ENCODE results near the gene TIE1.

Gene TIE1

DNA sequence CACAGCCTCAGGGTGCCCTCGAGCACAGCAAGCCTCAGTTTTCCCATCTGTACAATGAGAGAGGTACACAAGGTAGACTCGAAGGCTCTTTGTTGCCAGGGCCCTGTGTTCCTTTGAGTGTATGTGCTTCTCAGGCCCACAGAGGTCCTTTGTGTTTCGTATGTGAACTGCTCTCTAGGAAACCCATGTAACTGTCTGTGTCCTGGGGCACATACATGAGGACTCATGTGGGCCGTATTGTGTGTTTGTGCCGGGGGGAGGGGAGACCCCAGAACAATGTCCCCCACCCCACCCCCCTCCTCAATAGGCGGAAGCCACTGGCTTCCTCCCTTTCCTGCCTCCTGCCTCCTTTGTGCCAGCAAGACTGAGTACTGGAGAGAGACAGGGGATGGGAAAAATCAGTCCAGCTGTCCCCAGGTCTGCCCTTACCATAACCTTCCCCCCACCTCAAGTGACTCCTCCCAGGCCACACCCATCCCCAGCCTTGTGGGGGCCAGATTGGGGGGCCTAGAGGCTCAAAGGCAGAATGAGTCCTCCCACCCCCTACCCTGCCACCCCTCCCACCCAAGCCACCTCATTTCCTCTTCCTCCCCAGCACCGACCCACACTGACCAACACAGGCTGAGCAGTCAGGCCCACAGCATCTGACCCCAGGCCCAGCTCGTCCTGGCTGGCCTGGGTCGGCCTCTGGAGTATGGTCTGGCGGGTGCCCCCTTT is at the start of gene TIE1:
TIE1 (plus strand) TSS at position 605 of the 717 bp plus-strand sequence; CDS start at position 695, 90 bp downstream.
- DNase-seq, result no peak

DNA sequence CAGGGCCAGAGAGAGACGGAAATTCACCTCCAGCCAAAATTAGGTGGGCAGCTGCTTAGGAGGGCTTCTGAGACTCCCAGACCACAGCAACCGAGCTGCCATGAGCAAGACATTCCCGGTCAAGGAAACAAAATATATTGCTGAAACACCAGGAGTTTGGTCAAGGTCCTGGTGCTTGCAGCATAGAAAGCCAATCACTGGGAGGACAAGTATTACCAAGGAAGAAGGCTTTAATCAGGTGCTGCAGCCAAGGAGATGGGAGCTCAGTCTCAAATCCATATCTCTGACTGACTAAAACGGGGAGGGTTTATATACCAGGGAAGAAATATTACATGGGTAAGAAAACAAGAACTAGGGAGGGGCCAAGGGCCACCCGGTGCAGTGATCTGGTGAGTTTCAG is 49.8 kb upstream of the TIE1 start:
- DNase-seq, result no peak

DNA sequence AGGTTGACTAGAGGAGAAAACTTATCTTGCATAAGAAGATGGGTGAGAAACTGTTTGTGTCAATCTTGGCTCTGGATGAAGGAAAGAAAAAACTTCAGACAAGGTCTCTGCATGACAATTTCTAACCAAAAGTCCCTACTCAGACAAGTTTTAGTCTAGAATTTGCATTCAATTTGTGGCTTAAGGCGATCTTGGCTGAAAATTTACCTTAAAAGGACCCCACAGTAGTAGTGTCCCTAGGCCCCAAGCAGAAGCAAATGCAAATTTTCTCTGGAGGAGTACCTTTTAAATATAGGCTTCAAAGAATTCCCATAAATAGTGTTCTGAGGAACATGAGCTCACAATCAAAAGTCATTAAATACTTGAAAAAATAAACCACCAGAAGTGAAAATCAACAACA is 48.6 kb upstream of the TIE1 start:
- DNase-seq, result no peak

DNA sequence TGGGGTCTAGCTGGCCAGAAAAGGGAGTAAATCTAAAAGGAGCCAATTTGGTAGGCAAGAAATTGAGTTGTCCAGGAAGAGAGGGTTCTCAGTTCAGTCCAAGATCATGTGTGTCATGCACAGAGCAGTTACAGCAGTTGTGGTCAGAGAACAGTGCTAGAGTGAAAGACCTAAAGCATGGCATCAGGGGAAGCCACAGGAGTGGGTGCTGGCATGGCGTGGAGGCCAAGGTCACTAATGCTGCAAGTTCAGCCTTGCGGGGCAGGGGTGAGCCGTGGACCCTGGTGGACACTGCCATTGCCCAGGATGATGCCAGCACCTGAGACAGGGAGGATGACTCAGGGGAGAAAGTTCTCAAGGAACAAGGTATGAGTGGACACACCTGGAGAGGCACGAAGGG is 47.6 kb upstream of the TIE1 start:
- no peak for DNase-seq

DNA sequence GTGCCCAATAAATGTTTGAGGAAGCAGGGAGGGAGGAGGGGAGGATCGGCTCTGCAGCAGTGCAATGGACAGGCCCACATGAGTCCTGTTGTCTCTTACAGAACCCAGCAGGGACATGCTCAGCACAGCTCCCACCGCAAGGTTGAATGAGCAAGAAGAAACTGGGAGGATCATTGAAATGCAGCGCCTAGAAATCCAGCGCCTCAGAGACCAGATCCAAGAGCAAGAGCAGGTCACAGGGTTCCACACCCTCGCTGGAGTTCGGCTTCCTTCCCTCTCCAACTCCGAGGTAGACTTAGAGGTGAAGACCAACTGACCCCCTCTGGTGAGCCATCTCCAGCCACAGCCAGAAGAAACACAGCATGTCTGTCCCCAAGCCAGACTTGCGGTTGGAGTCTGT is 46.9 kb upstream of the TIE1 start:
- no peak for DNase-seq

DNA sequence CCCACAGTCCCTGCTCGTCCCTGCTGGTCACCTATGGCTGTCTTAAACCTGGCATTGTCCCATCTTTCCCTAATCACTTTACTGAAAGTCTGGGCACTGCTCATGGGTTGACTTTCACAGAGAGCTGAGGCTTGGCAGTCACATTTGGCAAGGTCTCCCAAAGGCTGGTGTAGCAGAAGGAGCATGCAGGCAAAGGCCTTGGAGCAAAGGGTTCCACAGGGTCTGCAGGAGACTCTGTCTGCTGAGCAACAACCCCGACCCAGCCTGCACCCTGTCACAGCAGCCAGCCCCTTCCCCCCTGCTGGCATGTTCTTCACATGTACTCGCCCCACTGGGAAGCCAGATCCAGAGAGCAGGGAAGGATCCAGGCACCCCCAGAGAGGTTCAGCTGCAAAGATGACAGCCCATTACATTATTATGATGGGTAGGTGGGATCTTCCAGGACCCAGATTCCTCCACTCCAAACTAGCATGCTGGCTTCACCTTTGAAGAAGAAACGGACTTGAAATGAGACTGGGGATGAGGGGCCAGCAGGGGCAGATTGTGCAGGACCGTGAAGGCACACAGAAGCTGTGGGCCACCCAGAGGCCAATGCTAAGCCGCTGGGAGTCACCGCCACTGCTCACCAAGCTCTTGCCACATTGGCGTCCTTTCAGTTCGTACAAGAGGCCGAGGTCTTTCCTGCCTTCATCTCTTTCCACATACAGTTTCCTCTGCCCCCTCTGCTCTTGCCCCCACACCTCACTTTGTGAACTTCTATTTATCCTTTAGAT is 45.2 kb upstream of the TIE1 start:
- no peak for DNase-seq

DNA sequence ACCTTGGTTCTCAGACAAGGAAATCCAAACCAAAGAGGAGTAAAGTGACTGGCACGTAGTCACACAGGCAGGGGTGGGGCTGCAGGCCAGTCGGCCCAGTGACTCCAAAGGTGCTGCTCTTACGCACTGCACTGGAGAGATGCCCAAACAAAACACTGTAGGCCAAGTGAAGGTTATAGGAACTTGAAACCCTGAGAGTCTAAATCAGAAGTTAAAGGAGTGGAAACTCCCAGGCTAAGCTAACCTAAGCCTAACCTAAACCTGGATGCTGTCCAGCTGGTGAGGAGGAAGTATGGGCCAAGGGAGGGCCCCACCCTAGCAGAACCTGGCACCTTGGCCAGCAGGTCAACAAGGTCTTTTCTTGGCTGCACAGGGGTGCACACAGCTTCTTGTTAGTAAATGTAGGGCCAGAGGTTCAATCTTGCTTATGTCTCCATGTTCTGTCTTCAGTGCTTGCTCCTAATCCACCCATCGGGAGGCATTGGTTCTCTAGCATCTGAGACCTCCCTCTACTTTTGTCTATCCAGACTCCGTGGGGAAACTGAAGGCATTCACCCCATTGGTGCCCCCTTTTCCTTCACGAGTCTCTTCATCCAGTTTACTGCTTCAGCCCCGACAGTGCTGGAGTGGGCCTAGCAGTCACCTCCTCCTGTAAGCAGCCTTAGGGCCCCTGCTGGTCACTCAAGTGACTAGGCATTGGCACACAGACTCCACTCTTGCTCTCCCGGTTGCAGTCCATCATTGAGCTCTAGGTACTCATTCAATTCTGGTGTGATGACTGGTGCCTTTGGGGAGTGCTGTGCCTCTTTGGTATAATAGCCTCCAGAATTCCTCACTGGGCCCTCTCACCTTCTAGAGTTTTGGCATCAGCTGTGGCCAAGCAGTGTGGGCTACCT is 43.9 kb upstream of the TIE1 start:
- DNase-seq, result no peak

DNA sequence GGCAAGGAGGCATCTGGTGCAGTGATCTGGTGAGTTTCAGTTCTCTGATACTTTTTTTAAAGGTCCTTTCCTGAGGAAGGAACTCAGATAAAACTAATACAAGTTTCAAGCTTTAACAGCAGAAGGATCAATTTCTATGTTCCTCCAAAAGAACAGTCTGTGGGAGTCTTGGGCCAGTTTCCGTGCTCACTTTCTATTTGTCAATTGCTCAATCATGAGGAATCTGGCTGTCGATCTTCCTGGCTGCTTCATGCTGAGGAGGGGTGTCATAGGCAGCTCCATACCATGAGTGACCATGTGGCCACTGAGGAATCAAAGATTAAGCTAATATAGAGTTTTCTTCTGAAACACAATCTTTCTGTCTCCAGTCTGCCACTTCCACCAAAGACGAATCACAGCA is 42.4 kb upstream of the TIE1 start:
- no peak for DNase-seq

DNA sequence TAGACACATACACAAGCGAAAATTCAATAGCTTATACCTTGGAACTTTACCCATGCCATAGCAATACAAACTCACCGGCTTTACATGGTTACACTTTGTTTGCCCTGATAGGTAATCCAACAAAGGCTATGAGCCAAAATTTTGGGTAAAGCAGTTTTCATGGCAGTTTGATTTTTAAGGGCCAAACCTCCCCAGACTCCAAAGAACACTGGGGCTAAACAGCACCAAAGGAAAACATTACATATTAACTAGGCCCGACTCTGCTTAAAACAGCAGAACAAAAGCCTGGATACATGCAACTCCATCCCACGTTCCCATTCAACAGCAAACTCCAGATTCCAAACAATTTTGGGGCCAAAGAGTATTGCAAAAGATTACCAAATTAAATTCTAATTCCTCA is 35.4 kb upstream of the TIE1 start:
- no peak for DNase-seq

DNA sequence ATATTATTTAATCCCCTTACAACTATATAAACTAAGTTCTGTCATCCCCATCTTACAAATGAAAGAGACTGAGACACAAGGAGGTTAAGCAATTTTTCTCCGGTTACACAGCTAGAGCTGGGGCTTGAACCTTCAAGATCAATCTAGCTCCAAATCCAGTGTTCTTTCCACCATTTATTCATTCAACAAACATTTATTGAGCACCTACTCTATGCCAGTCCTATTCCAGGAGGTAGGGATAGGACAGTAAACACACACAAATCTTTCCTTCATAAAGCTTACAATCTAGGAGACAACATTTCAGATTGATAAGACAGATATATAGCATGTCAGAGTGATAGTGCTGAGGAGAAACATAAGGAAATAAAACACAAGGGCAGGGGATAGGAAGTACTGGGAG is 33.9 kb upstream of the TIE1 start:
- DNase-seq, result no peak

DNA sequence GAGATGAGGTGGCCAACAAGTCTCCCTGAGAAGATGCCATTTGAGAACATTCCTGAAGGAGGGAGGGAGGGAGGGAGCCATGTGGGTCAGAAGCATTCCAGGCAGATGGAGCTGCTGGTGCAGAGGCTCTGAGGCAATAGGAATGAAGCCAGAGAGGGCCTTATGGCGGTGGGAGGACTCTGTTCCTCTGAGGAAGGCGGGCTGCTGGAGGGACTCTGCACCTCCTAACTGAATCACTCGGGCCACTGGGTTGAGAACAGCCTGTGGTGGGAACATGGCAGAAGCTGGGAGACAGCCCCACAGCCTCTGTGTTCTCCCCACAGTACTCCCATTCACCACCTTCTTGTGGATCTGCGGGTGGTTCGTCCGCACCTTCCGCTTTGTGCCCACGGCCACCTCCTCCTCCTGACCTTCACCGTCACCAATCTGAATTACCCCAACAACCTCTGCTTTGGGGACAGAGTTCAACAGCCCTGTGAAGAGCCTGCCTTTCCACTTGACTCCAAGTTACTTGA is 33.4 kb upstream of the TIE1 start:
- DNase-seq, result no peak

DNA sequence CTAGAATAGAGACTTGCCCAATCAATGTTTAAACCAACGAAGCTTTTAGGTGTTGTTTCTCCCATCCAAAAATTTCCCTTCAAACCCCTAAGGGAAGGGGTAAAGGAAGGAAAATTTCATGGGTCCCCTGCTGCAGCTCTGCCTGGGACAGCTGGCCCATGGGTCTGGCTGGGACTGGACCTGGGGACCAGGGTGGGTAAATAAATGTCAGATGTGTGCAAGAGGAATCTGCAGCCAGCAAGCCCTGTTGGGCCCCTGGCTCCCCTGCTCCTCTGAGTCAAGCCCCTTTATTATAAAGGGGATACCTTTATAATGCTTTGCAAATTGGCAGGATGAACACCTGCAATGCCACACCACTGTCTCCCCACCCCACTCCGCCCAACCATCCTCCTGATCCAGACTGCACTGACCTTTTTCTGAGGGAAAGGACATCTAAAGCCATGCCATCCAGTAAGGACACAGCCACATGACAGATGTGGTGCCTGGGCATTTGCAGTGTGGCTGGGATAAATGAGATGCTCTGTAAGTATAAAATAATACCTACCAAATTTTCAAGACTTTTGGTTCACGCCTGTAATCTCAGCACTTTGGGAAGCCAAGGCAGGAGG is 32.9 kb upstream of the TIE1 start:
- no peak for DNase-seq

DNA sequence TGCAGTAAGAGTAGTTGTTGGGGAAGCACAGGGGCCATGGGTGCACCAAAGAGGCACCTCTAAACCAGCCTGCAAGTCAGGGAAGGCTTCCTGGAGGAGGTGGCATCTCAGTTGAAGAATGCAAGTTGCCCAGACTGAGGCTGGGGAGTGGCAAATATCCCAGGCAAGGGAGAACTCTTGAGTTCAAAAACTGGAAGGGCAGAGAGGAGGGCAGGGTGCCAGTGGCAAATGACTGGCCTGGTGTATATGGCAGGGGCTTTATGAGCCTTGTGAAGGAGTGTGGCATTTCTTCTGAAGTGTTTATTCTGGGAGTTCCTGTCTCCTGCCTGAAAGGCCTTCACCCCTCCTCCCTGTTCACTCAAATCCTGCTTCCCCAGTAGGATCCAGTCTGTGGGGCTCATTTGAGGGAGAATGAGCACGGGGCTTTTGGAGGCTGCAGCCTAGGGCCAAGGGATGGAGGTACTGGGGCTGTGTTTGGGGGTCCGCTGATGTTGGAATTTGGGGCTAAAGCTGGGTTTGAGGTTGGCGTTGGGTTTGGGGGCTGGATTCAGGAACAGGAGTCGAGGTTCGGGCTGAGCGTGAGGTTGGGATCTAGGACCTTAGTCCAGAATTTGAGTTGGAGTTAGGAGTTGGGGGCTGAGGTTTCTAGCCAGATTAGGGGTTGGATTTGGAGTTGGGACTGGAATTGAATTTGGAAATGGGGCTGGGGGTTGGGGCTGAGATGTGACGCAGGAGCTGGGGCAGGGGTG is 31.0 kb upstream of the TIE1 start, which contains the start of gene TMEM125:
TMEM125 (plus strand) TSS at position 357 of the 749 bp plus-strand sequence. CDS start 2,740 bp downstream, outside the sequence.
- DNase-seq, result no peak

DNA sequence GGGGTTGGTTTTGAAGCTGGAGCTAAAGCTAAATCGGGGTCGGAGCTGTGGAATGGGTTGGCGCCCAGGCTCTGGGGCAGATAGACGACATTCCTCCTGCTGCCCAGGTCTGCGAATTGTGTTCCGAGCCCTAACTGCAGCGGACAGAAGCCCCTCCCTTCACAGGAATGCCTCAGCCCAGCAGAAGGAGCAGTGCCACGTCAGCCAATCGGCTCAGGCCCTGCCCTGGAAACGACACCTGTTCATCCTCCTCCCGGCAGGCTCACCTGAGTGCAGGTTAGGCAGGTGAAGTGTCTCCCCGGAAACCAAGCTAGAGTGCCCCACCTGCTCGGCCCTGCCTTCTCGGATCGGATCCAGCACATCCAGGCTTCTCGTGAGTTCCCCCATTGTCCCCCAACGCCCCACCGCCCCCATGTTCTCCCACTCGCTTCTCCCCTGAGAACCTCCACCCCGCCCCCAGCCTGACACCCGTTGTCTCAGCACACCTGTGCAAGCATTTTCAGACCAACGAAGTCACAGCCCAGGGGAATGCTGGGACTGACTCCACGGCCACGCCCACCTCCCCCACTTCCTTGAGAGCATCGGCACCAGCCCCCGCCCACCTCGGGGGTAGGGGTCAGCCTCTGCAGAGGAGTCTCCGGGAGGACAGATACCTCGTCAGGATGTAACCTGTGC is 30.2 kb upstream of the TIE1 start:
- DNase-seq, result peak; percentile 51

DNA sequence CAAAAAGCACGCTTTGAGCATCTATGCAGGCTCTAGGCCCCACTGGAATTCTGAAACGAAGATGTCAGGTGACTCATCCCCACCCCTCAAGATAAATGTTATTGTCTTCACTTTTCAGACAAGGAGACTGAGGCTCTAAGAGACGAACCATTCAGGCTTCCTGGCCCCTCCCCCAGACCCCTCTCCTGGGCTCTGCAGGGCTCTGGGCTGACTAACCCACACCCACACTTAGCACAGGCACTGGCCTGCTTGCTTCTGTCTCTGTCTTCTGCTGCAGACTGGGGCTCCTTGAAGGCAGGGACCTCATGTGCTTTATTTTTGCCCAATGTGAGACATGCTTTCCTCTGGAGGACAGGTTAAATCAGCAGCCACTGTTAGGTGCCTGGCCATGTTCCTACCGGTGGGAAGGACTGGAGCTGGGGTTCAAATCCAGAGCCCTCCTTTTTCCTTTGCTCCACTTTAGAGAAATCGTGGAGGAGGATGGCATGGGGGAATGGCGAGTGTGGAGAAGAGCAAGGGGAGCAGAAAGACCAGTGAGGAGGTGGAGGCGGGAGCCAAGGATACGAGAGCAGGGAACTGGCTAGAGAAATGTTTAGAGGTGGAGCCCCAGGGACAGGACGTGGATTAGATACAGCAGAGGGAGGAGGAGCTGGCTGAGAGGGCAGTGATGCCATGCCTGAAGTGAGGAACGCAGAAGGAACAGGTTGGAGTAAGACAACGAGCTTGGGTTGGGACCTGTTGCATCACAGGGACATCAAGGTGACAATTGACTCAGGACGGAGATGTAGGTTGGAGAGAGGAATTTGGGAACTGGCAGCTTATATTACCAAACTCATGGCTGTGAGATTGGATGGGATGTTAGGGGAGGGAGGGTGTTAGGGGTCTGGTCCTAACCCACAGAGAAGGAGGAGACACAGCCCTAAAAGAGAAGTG is 29.3 kb upstream of the TIE1 start:
- DNase-seq, result no peak

DNA sequence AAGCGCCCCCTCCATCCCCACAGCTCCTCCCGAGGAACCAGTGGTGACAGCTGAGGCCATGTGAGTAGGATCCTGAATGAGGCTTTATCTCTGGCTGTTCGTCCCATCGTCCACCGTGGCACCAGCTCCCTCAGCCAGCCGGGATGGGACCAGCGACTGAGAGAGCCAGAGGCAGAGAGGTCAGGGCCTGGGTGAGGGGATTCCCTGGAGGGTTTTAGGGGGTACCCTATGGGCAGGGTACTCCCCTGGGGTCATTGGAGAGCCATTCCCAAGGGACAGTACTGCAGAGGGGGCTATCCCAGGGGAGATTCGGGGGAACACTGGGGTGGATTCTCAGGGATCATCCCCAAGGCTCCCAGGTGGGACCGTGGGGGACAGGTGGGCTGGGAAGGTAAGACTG is 28.6 kb upstream of the TIE1 start:
- DNase-seq, result no peak

DNA sequence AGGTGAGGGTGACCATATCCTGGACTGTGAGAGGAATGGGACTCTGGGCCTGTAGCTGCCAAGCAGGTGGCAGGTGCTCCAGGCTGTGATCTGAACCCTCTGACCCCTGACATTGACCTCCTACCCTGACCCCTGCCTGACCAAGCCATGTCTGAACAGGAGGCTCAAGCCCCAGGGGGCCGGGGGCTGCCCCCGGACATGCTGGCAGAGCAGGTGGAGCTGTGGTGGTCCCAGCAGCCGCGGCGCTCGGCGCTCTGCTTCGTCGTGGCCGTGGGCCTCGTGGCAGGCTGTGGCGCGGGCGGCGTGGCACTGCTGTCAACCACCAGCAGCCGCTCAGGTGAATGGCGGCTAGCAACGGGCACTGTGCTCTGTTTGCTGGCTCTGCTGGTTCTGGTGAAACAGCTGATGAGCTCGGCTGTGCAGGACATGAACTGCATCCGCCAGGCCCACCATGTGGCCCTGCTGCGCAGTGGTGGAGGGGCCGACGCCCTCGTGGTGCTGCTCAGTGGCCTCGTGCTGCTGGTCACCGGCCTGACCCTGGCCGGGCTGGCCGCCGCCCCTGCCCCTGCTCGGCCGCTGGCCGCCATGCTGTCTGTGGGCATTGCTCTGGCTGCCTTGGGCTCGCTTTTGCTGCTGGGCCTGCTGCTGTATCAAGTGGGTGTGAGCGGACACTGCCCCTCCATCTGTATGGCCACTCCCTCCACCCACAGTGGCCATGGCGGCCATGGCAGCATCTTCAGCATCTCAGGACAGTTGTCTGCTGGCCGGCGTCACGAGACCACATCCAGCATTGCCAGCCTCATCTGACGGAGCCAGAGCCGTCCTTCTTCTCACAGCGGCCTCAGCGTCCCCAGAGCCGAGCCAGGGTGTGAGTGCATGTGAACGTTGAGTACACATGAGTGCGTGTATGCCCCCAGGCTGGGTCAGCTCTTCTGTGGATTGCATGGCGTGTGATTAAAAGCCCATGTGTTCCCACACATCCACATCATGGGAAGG is 27.9 kb upstream of the TIE1 start:
- no peak for DNase-seq

DNA sequence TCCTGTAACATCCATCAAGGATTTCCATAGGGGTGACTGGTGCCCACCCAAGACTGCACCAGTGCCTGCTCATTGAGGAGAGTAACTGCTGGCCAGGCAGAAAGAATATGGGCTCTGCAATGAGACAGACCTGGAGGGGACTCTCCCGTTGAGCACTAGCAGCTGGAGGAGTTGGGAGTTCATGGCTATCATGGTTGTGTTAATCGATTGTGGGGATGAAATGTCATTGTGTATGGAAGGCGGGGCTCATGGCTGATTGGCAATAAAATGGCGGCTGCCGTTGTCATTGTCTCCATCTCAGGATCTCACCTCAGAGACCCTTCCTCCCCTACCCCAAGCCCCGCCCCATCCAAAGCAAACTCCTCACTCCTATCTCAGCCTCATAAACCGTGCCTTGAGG is 27.1 kb upstream of the TIE1 start:
- no peak for DNase-seq

Data from CD4-positive, alpha-beta T cell treated with Interleukin-17A for 4 hours (primary cell).